AG04450 (cell line): Measurements from ENCODE around the gene STK11IP. TPM values are rescaled to one million over a fixed set of nuclear protein-coding genes. Genes with fewer than 3 reads are reported as not detected.
A peak's percentile ranks its signal among the peaks of the same experiment; 100 is the strongest.

ENCODE experiments used
- CTCF ChIA-PET: fragments of 300-600, 350-600 bp; formaldehyde crosslinking; extraction: SDS; loops from one replicate; lab custom pipeline; 2022; ENCODE audit warnings: antibody characterized with exemption, inconsistent platforms; lab: Charles Lee
- POLR2A ChIA-PET: fragments of 350-600 bp; formaldehyde crosslinking; extraction: SDS; loops from one replicate; lab custom pipeline; 2021; ENCODE audit warnings: antibody characterized with exemption, inconsistent platforms; lab: Yijun Ruan, JAX
- DNase-seq: peaks from one replicate; pipeline ENCODE4 v3.0.0-alpha.2; 2011; ENCODE audit warnings: low read depth, low spot score
- H3K27ac ChIP-seq: one replicate; pipeline ENCODE4 v1.5.1; 2012; ENCODE audit warnings: low read depth, low read length, control low read depth
- H3K27me3 ChIP-seq: one replicate; pipeline ENCODE4 v1.6.0; 2012; ENCODE audit warnings: low read length; ENCODE audit not compliant: control insufficient read depth, insufficient read depth
- H3K4me3 ChIP-seq: 2 replicates; pipeline ENCODE4 v1.5.1; 2011; ENCODE audit warnings: mild to moderate bottlenecking, low read depth, low read length, control low read depth
- H3K9me3 ChIP-seq: 2 replicates; pipeline ENCODE4 v1.5.1; 2012; ENCODE audit warnings: low read length; ENCODE audit not compliant: control insufficient read depth, insufficient read depth
- polyA minus RNA-seq: library from RNA; depleted of rRNA, polyadenylated mRNA; stranded (reverse); fragments of >200 nt; gene quantifications from 2 replicates; pipeline ENCODE4 v1.2.3, GENCODE V29; 2011; rRNA and poly(A)+ RNA removed
- polyA plus RNA-seq: library from polyadenylated mRNA; depleted of rRNA; stranded (reverse); fragments of >200 nt; gene quantifications from 2 replicates; pipeline ENCODE4 v1.2.3, GENCODE V29; 2011; rRNA removed
- TF ChIP-seq, protein P1 (sequence below): IDR thresholded peaks from 2 replicates; pipeline ENCODE4 v1.5.1; 2011; ENCODE audit warnings: low read depth, low read length, control low read depth, inconsistent platforms

Gene STK11IP
- polyA plus RNA-seq (7.7 and 11.8 TPM in 2 replicates), polyA minus RNA-seq (17.2 and 18.5 TPM in 2 replicates)

DNA sequence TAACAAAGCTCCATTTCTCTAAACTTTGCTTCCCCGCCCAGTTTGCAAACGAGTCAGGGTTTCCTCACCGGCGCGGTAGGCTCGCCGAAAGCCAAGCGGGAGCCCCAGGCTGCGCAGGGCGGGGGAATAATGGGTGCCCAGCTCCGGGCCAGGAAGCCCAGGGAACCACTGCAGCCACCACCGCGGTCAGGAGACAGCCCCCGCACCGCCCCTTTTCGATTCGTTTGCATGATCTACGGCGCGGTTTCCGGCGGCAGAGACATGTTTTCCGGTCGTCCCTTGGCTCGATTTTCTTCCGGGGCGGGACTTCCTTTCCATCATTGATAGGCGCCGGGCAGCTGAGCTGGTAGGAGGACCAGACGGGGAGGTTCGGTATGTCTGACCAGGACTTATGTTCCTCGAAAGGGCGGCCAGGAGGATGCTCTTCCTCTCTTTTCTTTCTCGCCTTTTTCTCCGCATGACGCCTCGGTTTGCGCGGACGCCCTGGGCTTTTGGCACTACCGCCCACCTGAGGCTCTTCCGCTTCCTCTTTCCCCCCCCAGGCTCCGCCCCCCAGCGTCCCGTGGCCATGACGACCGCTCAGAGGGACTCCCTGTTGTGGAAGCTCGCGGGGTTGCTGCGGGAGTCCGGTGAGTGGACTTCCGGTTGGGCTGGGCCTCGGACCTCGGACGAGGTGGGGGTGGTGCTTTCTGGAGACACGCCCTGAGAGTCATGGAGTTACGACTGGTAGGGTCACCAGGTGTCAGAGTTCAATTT, at the start of gene STK11IP:
STK11IP (plus strand) TSS at position 306 of the 756 bp plus-strand sequence; CDS start at position 569, 263 bp downstream.
- ChIA-PET CTCF (interaction anchor here (0.7 to 6.8 kb wide), 4 partner anchors 24 to 59 kb away, joined by 3 to 38 read pairs (median 6); no protein-coding TSS in a partner anchor), POLR2A (interaction anchor here (0.6 to 2.9 kb wide), 7 partner anchors 24 to 949 kb away, joined by 3 to 18 read pairs (median 7); partner anchors contain the start of genes CHPF, OBSL1 and TMEM198)
- H3K27me3 ChIP-seq: peaks cover 3% of the 10 kb centered on the region
- peak within 1 kb of the TSS; percentile 94 for H3K4me3 ChIP-seq
- H3K9me3 ChIP-seq: no peaks in the 10 kb centered on the region; the same call in 1 of the 2 replicates
- peak within 1 kb of the TSS; percentile 93 for H3K27ac ChIP-seq
- TF ChIP-seq, protein P1, sequence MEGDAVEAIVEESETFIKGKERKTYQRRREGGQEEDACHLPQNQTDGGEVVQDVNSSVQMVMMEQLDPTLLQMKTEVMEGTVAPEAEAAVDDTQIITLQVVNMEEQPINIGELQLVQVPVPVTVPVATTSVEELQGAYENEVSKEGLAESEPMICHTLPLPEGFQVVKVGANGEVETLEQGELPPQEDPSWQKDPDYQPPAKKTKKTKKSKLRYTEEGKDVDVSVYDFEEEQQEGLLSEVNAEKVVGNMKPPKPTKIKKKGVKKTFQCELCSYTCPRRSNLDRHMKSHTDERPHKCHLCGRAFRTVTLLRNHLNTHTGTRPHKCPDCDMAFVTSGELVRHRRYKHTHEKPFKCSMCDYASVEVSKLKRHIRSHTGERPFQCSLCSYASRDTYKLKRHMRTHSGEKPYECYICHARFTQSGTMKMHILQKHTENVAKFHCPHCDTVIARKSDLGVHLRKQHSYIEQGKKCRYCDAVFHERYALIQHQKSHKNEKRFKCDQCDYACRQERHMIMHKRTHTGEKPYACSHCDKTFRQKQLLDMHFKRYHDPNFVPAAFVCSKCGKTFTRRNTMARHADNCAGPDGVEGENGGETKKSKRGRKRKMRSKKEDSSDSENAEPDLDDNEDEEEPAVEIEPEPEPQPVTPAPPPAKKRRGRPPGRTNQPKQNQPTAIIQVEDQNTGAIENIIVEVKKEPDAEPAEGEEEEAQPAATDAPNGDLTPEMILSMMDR: no peak
- peak; percentile 90 for DNase-seq

DNA sequence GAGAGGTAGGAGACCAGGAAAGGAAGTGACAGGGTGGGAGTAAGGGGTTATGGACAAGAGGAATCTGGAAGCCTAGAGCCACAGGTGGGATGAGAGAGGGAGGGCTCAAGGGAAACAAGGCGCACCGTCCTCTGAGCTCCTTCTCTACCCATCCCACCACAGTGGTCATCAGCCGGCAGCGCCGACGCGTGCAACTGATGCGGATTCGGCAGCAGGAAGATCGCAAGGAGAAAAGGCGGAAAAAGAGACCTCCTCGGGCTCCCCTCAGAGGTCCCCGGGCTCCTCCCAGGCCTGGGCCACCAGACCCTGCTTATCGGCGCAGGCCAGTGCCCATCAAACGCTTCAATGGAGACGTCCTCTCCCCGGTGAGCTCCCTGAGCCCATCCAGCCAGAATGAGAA, 48.7 kb upstream of the STK11IP start:
- DNase-seq: no peak
- Histone ChIP-seq H3K4me3 (no peak overlapping the region), H3K9me3 (no peaks in the 10 kb centered on the region; the same call in 1 of the 2 replicates), H3K27ac (no peak overlapping the region), H3K27me3 (peaks cover 4% of the 10 kb centered on the region)
- TF ChIP-seq, protein P1: no peak
- ChIA-PET POLR2A (interaction anchor here (0.6 kb wide), 1 partner anchor 664 kb away, joined by 3 read pairs; no protein-coding TSS in a partner anchor), CTCF (interaction anchor here (0.5 to 2.8 kb wide), 4 partner anchors 11 to 91 kb away, joined by 3 to 18 read pairs (median 4); no protein-coding TSS in a partner anchor)

DNA sequence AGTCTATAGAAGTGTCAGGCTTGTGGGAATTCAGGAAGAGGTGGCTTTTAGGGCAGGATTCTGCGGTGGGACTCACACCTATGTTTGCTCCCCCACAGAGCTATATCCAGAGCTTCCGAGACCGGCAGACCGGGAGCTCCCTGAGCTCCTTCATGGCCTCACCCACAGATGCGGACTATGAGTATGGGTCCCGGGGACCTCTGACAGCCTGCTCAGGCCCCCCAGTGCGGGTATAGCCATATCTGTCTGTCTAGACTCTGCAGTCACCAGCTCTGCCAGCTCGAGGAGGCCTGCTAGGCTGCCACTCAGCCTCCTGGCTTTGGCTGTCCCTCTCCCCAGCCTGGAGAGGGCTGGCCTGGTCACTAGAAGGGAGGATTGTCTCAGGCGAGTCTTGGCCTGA, 48.0 kb upstream of the STK11IP start:
- POLR2A ChIA-PET: interaction anchor here (0.6 kb wide), 1 partner anchor 663 kb away, joined by 3 read pairs; no protein-coding TSS in a partner anchor
- TF ChIP-seq, protein P1: no peak
- CTCF ChIA-PET: interaction anchor here (0.5 to 2.8 kb wide), 3 partner anchors 11 to 90 kb away, joined by 3 to 18 read pairs (median 4); no protein-coding TSS in a partner anchor
- H3K9me3 ChIP-seq: no peaks in the 10 kb centered on the region; the same call in 1 of the 2 replicates
- no peak overlapping the region for H3K27ac ChIP-seq
- H3K27me3 ChIP-seq: peaks cover 4% of the 10 kb centered on the region
- DNase-seq: no peak
- no peak overlapping the region for H3K4me3 ChIP-seq

- ChIA-PET POLR2A (interaction anchor here (0.6 to 1.6 kb wide), 7 partner anchors 8 to 1930 kb away, joined by 3 to 7 read pairs (median 3); partner anchors contain the start of genes CHPF, OBSL1 and TMEM198), CTCF (interaction anchor here (0.6 to 2.4 kb wide), 3 partner anchors 9 to 149 kb away, joined by 4 to 17 read pairs (median 4); no protein-coding TSS in a partner anchor)
- no peaks in the 10 kb centered on the region; the same call in 1 of the 2 replicates for H3K9me3 ChIP-seq
- TF ChIP-seq, protein P1: no peak
- H3K27ac ChIP-seq: no peak overlapping the region
- peak overlapping the region; percentile 69 for H3K4me3 ChIP-seq
- peaks cover 4% of the 10 kb centered on the region for H3K27me3 ChIP-seq
- DNase-seq: no peak
Observed at GRCh38 chr2:219551441-219552381, 45.9 kb upstream of the STK11IP start.
